ENCODE measurements around the gene ATR.

Gene ATR

DNA sequence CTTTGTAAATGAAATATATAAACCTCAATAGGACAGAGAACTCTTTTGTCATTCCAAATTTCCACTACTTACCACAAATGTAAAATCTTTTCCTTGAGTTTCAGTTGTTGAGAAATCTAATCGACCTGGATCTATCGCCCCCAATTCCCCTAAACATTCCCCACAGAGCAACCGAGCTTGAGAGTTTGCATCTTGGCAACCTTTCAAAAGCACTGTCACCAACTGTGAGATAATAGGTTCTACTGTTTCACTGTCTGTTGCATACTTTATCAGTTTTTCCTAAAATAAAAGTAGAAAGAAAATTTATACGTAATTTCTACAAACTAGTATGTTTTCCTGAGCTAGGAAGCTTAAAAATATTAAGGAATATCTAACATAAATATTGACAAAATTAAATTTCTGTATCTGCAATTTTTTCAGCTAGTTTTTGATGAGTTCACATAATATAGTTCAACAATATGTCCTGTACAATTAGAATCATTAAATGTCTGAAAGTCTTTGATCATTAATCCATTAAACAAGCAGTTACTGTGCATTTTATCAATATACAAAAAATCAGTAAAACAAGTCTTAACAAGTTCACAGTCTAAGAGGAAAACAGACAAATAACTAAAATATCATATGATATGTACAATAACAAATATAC is 54.5 kb downstream of the ATR start:
- DNase-seq (ENCODE audit: low read depth), result no peak

- DNase-seq (ENCODE audit: low read depth), result no peak
Observed at GRCh38 chr3:142509079-142509478, 69.5 kb downstream of the ATR start.

DNA sequence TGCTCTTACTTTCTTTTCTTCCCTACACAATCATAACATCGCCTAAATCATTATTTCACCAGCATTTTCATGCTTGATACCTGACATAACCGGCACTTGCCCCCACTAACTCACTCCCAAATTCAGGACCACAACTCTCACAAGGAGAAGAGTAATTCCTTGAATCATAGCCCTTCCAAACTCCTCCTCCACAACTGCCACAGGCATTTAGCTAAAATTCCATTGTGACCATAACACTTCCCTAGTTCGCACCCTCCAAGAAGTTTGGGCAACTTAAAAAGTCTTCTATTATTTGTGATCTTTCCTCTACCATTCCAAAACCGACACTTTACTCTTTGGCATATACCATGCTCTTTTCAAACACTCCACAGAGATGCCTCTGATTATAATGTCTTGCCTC is 71.3 kb downstream of the ATR start:
- DNase-seq (ENCODE audit: low read depth), result no peak

- no peak for DNase-seq (ENCODE audit: low read depth)
Observed at GRCh38 chr3:142502187-142502985, 76.1 kb downstream of the ATR start.

GRCh38 chr3:142501004-142501926 is 77.3 kb downstream of the ATR start:
- no peak for DNase-seq (ENCODE audit: low read depth)

- DNase-seq (ENCODE audit: low read depth), result no peak
Observed at GRCh38 chr3:142500211-142500610, 78.3 kb downstream of the ATR start.

DNA sequence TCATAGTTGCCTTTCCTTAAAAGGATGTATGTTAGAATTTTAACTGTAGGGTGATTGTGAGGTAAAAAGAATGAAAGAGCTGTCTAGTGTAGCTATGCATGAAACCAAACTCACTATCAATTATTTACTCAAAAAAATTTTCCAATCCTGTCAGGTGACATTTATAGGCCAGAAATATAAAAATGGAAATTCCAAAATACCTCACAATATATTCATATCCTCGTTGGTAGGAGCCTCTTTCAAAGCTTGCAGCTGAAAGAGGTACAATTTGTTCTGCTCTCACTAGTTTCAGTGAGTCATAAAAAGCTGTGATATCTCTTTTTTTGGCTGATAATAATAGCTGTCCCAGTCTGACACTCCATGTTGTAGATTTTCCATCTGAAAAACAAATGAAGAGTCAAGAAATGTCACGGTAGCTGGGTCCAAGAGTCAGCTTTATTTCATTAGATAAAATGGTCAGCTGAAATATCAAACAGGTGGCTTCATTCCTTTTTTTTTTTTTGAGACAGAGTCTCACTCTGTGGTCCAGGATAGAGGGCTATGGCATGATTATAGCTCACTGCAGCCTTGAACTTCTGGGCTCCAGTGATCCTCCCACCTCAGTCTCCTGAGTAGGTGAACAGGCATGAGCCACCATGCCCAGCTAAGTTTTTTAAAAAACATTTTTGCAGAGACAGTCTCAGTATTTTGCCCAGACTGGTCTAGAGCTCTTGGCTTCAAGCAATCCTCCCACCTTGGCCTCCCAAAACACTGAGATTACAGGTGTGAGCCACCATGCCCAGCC is 79.9 kb downstream of the ATR start:
- no peak for DNase-seq (ENCODE audit: low read depth)

DNA sequence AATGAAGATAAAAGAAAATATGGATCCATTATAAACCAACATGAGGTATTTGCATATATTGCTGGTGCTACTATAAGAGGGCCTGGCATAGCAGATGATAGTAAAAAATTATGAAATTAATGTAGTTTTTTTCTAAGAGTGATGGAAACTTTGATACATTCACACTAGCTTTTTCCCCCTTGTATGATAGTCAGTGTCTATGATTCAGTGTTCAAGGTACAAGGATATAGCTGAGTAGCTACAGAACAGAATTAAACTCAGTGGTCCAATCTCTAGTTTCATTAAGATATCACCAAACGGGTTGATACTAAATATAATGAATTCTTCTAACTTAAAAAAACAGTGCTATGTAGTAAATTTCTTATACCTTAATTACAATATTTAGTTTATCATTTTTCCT is 80.8 kb downstream of the ATR start:
- DNase-seq (ENCODE audit: low read depth), result no peak

DNA sequence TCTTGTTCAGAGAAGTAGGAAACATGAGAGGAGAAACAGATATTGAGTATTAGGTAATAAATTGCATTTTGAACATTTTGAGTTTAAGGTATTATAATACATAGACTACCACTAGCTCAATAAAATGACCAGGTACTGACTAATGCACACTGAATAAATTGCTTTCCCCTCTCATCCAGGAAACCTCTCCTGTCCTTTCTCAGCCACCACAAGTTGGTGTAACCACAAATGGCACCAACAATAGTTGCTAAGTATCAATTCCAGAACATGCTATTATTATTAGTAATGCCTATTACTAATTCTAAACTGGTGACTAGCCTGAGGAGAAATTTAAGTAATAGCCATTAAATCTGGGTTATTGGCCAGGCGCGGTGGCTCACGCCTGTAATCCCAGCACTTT is 83.4 kb downstream of the ATR start:
- DNase-seq (ENCODE audit: low read depth), result no peak

DNA sequence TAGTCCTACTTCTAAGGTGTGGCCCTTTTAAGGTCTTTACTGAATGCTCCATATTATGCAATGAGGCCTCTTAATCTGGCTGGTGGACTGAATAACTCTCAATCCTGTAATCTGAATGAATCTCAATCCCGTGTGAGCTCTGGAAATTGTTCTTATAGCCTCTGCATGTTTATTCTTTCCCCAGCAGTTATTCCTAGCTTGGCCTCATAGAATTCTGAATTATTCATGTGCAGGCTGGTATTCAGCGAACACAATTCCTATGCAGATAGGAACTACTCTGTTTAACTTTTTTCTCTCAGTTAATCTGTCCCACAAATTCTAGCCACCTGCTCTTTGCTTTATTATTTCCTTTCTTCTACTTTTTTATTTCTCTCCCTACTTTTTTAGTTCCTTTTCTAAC is 86.3 kb downstream of the ATR start:
- DNase-seq (ENCODE audit: low read depth), result no peak

- no peak for DNase-seq (ENCODE audit: low read depth)
Observed at GRCh38 chr3:142489572-142490323, 88.8 kb downstream of the ATR start.

- no peak for DNase-seq (ENCODE audit: low read depth)
Observed at GRCh38 chr3:142484912-142485435, 93.6 kb downstream of the ATR start.

DNA sequence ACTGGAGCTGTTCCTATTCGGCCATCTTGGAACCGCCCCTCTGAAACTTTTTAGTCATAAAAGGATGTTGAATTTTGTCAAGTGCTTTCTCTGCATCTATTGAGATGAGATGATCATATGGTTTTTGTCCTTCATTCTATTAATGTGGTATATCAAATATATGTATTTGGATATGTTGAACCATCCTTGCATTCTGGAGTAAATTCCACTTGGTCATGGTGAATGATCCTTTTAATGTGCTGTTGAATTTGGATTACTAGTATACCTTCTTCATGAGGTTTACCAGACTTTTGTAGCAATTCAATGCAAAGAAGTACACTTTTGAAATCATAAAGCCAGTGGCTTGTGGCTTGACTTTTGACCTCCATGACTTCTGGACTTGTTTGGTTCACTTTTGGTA is 97.3 kb downstream of the ATR start:
- DNase-seq (ENCODE audit: low read depth), result no peak

- DNase-seq (ENCODE audit: low read depth), result no peak
Observed at GRCh38 chr3:142470826-142471225, 107.7 kb downstream of the ATR start.

DNA sequence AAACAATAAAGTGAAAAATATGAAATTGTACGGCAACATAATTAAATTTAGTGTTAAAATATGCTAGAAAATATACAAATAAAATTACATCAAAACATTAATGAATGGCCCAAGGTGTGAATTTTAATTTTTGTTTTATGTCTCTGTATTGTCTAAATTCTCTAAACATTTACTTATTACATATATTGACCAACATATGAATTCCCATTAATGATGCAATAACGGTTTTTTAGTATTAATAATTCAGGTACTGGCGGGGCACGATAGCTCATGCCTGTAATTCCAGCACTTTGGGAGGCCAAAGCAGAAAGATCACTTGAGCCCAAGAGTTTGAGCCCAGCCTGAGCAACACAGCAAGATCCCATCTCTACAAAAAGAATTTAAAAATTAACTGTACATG is 110.1 kb downstream of the ATR start:
- no peak for DNase-seq (ENCODE audit: low read depth)

DNA sequence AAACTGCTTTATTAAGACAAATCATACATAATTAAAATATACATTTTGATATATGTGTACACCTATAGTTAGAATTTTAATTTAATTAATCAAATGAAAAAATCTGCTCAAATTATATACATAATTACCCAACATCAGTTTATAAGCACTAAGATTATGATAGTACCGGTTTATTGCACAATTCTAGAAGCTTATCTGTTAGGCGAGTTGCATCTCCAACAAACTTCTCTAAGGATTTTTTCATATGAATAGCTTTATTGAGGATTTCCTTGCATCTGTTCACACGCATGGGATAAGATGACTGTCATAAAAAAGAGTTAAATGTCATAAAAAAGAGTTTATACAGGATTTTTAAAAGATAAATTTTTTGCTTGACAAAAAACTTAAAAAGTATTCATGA is 110.8 kb downstream of the ATR start:
- no peak for DNase-seq (ENCODE audit: low read depth)

DNA sequence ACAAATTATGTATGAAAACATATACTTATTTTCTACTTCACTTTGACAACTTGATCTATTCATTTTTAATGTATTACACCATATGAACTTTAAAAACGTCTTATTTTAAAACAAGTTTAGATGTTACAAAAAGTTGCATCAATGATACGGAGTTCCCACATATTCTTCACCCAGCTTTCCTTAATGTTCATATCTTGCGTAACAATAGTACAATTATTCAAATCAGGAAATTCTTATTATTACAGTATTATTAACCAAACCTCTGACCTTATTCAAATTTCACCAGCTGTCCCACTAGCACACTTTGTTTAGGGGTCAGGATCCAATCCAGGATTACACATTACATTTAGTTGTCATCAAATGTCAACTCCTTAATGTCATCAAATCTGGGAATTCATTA is 117.8 kb downstream of the ATR start:
- no peak for DNase-seq (ENCODE audit: low read depth)

- DNase-seq (ENCODE audit: low read depth), result no peak
Observed at GRCh38 chr3:142459929-142460328, 118.6 kb downstream of the ATR start.

DNA sequence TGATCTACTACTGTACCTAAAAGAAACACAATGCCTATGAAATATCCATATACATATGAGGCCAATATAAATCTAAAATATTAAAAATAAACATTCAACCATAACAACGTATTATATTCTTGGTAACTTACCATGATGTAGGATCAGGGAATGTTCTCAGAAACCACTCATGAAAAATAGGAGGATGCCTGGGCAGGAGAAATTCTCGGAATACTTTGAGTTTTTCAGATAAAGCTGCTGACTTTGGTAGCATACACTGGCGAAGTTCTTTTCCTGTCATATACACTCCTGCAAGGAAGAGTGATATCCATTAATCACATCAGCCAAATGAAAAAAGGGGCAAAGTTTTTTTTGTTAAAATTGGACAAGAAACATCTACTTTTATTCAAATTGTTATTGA is 119.4 kb downstream of the ATR start:
- no peak for DNase-seq (ENCODE audit: low read depth)

DNA sequence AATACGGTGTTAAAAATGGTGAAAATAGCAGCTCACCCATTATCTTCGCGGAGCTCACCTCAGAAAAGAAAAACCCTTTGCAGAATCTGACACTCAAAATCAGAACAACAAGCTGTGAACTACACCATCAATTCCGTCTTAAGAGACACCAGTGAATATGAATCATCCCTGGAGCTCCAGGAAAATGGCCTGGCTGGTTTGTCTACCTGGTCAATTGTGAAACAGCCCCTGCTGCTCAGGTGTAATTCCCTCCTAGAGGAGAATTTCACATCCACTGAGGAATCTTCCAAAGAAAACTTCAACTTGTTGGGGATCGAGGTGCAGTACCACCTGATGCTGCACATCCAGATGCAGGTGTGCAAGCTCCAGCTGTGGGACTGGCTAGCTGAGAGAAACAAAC is 127.7 kb downstream of the ATR start:
- no peak for DNase-seq (ENCODE audit: low read depth)

- DNase-seq (ENCODE audit: low read depth), result no peak
Observed at GRCh38 chr3:142450189-142450588, 128.3 kb downstream of the ATR start.

Measured in stimulated activated CD4-positive, alpha-beta T cell treated with anti-CD3 and anti-CD28 coated beads, Interleukin-2, amount 100 ng/mL, for 4 hours (primary cell).